ENCODE data around the gene SHKBP1.
A peak's percentile ranks its signal among the peaks of the same experiment; 100 is the strongest.
"Not testable (repeated sequence)": the region's sequence is repeated elsewhere in the genome, so short reads cannot be mapped to it uniquely, and the experiment has no call there.

The SHKBP1 gene

DNA sequence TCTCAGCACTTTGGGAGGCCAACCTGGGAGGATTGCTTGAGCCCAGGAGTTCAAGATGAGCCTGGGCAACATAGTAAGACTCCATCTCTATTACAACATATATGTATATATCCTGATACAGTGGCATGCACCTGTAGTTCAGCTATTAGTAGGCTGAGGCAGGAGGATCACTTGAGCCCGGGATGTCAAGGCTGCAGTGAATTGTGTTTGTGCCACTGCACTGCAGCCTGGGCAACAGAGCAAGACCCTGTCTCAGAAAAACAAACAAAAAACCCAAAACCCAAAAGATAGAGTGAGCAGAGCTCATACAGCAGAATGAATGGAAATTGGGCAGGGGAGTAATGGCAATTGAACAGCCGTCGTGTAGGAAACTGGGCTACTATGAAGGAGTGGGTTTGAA, 17.3 kb upstream of the SHKBP1 start:
- Histone ChIP-seq H3K9ac (ENCODE audit: insufficient read length, low read depth) (no peak overlapping the region), H3K4me1 (ENCODE audit: insufficient read depth, insufficient read length) (no peaks in the 10 kb centered on the region), H3K36me3 (ENCODE audit: insufficient read depth, insufficient read length, low read length) (no peaks in the 10 kb centered on the region), H3K27me3 (ENCODE audit: insufficient read depth, insufficient read length) (peaks cover 7% of the 10 kb centered on the region), H3K9me3 (ENCODE audit: insufficient read depth, low read length) (no peaks in the 10 kb centered on the region), H3K4me3 (ENCODE audit: insufficient read length, low read depth) (no peak overlapping the region)
- TF ChIP-seq SUZ12 (IDR thresholded peaks at IDR 0.05; ENCODE audit: extremely low read depth, insufficient read depth, insufficient read length) = no peak
- no peak for DNase-seq (ENCODE audit: low read depth, low spot score)

DNA sequence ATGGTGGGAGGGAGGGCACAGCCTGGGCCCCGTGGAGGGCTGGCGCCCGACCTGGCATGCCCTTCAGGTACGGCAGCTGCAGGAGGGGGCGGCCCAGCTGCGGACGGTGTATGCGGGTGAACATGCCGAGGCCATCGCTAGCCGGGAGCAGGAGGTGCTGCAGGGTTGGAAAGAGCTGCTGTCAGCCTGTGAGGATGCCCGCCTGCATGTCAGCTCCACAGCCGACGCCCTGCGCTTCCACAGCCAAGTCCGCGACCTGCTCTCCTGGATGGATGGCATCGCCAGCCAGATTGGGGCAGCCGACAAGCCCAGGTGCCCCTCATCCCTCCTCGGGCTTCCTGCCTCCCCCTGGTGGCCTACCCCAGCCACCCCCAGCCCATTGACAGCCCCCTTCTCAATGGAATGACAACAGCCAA, 16.6 kb upstream of the SHKBP1 start:
- Histone ChIP-seq H3K9ac (ENCODE audit: insufficient read length, low read depth) (no peak overlapping the region), H3K4me1 (ENCODE audit: insufficient read depth, insufficient read length) (no peaks in the 10 kb centered on the region), H3K4me3 (ENCODE audit: insufficient read length, low read depth) (no peak overlapping the region), H3K36me3 (ENCODE audit: insufficient read depth, insufficient read length, low read length) (no peaks in the 10 kb centered on the region), H3K9me3 (ENCODE audit: insufficient read depth, low read length) (no peaks in the 10 kb centered on the region), H3K27me3 (ENCODE audit: insufficient read depth, insufficient read length) (peaks cover under 1% of the 10 kb centered on the region)
- TF ChIP-seq ZNF274 (IDR thresholded peaks at IDR 0.05; ENCODE audit: low read depth, low read length) = no peak
- no peak for TF ChIP-seq YY1 (IDR thresholded peaks at IDR 0.05; ENCODE audit: insufficient read depth, insufficient read length)
- no peak for TF ChIP-seq SUZ12 (IDR thresholded peaks at IDR 0.05; ENCODE audit: extremely low read depth, insufficient read depth, insufficient read length)
- no peak for DNase-seq (ENCODE audit: low read depth, low spot score)

DNA sequence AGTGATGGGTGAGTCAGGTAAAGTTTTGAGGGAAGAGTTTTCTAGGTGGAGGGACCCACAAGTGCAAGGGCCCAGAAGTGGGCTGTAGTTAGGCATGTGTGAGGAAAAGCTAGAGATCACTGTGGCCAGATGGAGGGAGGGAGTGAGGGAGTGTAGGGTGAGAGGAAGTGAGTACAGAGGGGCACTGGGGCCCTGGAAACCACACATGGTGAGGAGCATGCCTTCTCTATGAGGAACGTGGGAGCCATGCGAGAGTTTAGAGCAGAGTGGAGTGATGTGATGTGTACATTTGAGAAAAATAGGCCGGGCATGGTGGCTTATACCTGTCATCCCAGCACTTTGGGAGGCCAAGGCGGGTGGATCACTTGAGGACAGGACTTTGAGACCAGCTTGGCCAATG, 14.7 kb upstream of the SHKBP1 start:
- Histone ChIP-seq H3K4me3 (ENCODE audit: insufficient read length, low read depth) (no peak overlapping the region), H3K36me3 (ENCODE audit: insufficient read depth, insufficient read length, low read length) (no peaks in the 10 kb centered on the region), H3K27me3 (ENCODE audit: insufficient read depth, insufficient read length) (peaks cover 19% of the 10 kb centered on the region), H3K9me3 (ENCODE audit: insufficient read depth, low read length) (no peaks in the 10 kb centered on the region), H3K4me1 (ENCODE audit: insufficient read depth, insufficient read length) (no peaks in the 10 kb centered on the region), H3K9ac (ENCODE audit: insufficient read length, low read depth) (no peak overlapping the region)
- DNase-seq (ENCODE audit: low read depth, low spot score) = no peak
- TF ChIP-seq ZNF274 (IDR thresholded peaks at IDR 0.05; ENCODE audit: low read depth, low read length) (no peak), SUZ12 (IDR thresholded peaks at IDR 0.05; ENCODE audit: extremely low read depth, insufficient read depth, insufficient read length) (no peak)

DNA sequence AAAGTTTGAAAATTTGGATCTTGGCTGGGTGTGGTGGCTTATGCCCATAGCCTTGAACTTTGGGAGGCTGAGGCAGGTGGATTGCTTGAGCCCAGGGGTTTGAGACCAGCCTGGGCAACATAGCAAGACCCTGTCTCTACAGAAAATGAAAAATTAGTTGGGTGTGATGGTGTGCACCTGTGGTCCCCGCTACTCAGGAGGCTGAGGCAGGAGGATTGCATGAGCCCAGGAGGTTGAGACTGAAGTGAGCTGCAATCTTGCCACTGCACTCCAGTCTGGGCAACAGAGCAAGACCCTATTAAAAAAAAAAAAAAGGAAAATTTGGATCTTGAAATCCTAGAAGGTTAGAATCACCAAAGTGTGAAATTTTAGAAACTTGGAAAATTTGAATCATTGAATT, 12.1 kb upstream of the SHKBP1 start:
- not testable (repeated sequence) for H3K36me3 ChIP-seq (ENCODE audit: insufficient read depth, insufficient read length, low read length); H3K4me3 ChIP-seq (ENCODE audit: insufficient read length, low read depth); H3K4me1 ChIP-seq (ENCODE audit: insufficient read depth, insufficient read length); DNase-seq (ENCODE audit: low read depth, low spot score); H3K9ac ChIP-seq (ENCODE audit: insufficient read length, low read depth); H3K9me3 ChIP-seq (ENCODE audit: insufficient read depth, low read length)
- H3K27me3 ChIP-seq (ENCODE audit: insufficient read depth, insufficient read length) = peaks cover 44% of the 10 kb centered on the region

DNA sequence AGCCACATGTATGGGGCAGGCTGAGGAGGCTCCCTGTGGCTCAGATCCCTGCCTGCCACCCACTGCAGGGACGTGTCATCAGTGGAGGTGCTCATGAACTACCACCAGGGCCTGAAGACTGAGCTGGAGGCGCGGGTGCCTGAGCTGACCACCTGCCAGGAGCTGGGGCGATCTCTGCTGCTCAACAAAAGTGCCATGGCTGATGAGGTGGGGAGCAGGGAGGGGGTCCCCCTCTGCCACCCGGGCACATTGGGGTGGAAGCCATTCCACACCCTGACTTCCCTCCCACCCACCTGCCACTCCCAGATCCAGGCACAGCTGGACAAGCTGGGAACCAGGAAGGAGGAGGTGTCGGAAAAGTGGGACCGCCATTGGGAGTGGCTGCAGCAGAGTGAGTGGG, 11.3 kb upstream of the SHKBP1 start:
- TF ChIP-seq YY1 (IDR thresholded peaks at IDR 0.05; ENCODE audit: insufficient read depth, insufficient read length) = no peak
- no peak for TF ChIP-seq ZNF274 (IDR thresholded peaks at IDR 0.05; ENCODE audit: low read depth, low read length)
- no peak for TF ChIP-seq SUZ12 (IDR thresholded peaks at IDR 0.05; ENCODE audit: extremely low read depth, insufficient read depth, insufficient read length)
- Histone ChIP-seq H3K9me3 (ENCODE audit: insufficient read depth, low read length) (no peaks in the 10 kb centered on the region), H3K36me3 (ENCODE audit: insufficient read depth, insufficient read length, low read length) (no peaks in the 10 kb centered on the region), H3K4me3 (ENCODE audit: insufficient read length, low read depth) (no peak overlapping the region), H3K9ac (ENCODE audit: insufficient read length, low read depth) (no peak overlapping the region), H3K4me1 (ENCODE audit: insufficient read depth, insufficient read length) (peaks cover 3% of the 10 kb centered on the region), H3K27me3 (ENCODE audit: insufficient read depth, insufficient read length) (peaks cover 51% of the 10 kb centered on the region)
- DNase-seq (ENCODE audit: low read depth, low spot score) = no peak

DNA sequence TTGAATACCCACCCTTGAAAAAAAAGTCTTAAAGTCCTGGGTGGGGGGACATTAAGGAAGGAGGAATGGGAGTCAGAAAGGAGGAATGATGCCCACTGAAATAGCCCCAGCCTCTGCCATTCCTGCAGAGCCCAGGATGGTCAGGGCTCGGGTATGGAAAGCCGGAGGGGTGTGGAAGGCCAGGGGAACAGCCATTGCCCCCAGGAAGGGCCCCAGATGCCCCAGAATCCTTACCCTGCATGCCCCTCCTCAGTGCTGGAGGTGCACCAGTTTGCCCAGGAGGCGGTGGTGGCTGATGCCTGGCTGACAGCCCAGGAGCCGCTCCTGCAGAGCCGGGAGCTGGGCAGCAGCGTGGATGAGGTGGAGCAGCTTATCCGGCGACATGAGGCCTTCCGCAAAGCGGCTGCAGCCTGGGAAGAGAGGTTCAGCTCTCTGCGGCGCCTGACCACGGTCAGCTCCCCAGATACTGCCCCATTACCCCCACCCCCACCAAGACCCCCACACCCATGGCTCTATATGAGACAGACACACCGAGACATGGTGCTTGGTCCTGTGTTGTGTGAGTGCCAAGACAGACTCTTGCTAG, 10.7 kb upstream of the SHKBP1 start:
- TF ChIP-seq ZNF274 (IDR thresholded peaks at IDR 0.05; ENCODE audit: low read depth, low read length) (no peak), SUZ12 (IDR thresholded peaks at IDR 0.05; ENCODE audit: extremely low read depth, insufficient read depth, insufficient read length) (no peak), YY1 (IDR thresholded peaks at IDR 0.05; ENCODE audit: insufficient read depth, insufficient read length) (no peak)
- Histone ChIP-seq H3K9me3 (ENCODE audit: insufficient read depth, low read length) (no peaks in the 10 kb centered on the region), H3K9ac (ENCODE audit: insufficient read length, low read depth) (no peak overlapping the region), H3K27me3 (ENCODE audit: insufficient read depth, insufficient read length) (peaks cover 51% of the 10 kb centered on the region), H3K4me3 (ENCODE audit: insufficient read length, low read depth) (no peak overlapping the region), H3K4me1 (ENCODE audit: insufficient read depth, insufficient read length) (peaks cover 3% of the 10 kb centered on the region), H3K36me3 (ENCODE audit: insufficient read depth, insufficient read length, low read length) (no peaks in the 10 kb centered on the region)
- no peak for DNase-seq (ENCODE audit: low read depth, low spot score)

DNA sequence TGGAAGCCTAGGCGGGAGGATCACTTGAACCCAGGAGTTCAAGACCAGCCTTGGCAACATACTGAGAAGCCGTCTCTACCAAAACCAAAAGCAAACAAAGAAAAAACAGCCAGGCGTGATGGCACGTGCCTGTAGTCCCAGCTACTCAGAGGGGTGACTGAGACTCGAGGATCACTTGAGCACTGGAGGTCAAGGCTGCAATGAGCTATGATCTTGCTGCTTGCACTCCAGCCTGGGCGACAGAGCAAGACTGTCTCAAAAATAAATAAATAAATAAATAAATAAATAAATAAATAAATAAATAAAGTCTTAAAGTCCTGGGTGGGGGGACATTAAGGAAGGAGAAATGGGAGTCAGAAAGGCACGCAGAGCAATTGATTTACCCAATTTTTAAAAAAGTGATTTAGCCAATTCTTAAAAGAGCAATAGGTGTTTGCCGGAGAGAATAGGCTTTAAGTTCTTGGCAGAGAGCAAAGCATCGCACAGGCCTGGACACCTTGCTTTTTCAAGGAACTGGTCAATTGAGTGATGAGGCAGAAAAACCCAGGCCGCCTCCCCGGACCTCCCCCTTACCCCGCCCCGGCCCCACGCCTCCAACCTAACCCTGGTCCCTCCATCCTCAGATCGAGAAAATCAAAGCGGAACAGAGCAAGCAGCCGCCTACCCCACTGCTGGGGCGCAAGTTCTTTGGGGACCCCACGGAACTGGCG, 9.5 kb upstream of the SHKBP1 start:
- TF ChIP-seq ZNF274 (IDR thresholded peaks at IDR 0.05; ENCODE audit: low read depth, low read length) (no peak), SUZ12 (IDR thresholded peaks at IDR 0.05; ENCODE audit: extremely low read depth, insufficient read depth, insufficient read length) (no peak), YY1 (IDR thresholded peaks at IDR 0.05; ENCODE audit: insufficient read depth, insufficient read length) (no peak)
- H3K9ac ChIP-seq (ENCODE audit: insufficient read length, low read depth) = peak overlapping the region; percentile 61
- peak overlapping the region; percentile 37 for H3K4me3 ChIP-seq (ENCODE audit: insufficient read length, low read depth)
- H3K27me3 ChIP-seq (ENCODE audit: insufficient read depth, insufficient read length) = peaks cover 51% of the 10 kb centered on the region
- no peaks in the 10 kb centered on the region for H3K9me3 ChIP-seq (ENCODE audit: insufficient read depth, low read length)
- peaks cover 3% of the 10 kb centered on the region for H3K4me1 ChIP-seq (ENCODE audit: insufficient read depth, insufficient read length)
- H3K36me3 ChIP-seq (ENCODE audit: insufficient read depth, insufficient read length, low read length) = no peaks in the 10 kb centered on the region
- DNase-seq (ENCODE audit: low read depth, low spot score) = no peak
